Dermis blood vessel endothelial cell (primary cell): ENCODE measurements around the gene CHST5. TPM values are rescaled to one million over a fixed set of nuclear protein-coding genes. Genes with fewer than 3 reads are reported as not detected.

Experiments used
- DNase-seq: peaks from one replicate; pipeline ENCODE4 v3.0.0; 2010
- total RNA-seq: library from RNA; depleted of rRNA; stranded (reverse); fragments of >200 nt; gene quantifications from 2 replicates; pipeline ENCODE4 v1.2.3, GENCODE V29; 2014

Gene CHST5
- total RNA-seq, result not detected in 2 replicates

GRCh38 chr16:75535901-75536300 is at the start of gene CHST5:
Gene CHST5 (minus strand): TSS chr16:75536108. CDS start chr16:75530384, 5,724 bp downstream.
- no peak for DNase-seq

GRCh38 chr16:75584108-75584507 is 48.2 kb upstream of the CHST5 start:
- no peak for DNase-seq

DNA sequence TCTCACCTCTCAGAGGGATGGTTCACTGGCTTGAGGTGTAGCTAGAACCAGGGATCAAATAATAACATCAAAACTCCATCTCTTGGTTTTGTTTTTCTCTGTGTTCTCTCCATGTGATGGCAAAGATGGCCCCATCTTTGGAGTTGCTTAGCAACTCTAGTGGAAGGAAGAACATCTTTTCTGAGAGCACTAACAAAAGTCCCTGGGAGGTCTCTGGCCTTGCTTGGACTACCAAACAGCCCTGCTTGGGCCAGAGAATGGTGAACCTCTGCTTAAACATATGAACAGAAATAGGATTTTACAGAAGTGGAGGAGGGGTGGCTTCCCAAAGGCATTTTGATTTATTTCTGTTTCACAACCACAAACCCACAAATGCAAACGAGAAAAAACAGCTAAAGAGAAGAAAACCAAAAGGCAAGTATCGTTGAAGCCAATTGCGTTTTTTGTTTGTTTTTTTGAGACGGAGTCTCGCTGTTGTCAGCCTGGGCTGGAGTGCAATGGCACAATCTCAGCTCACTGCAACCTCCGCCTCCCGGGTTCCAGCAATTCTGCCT is 43.5 kb upstream of the CHST5 start:
- DNase-seq, result no peak

GRCh38 chr16:75578725-75579124 is 42.8 kb upstream of the CHST5 start:
- DNase-seq, result no peak

DNA sequence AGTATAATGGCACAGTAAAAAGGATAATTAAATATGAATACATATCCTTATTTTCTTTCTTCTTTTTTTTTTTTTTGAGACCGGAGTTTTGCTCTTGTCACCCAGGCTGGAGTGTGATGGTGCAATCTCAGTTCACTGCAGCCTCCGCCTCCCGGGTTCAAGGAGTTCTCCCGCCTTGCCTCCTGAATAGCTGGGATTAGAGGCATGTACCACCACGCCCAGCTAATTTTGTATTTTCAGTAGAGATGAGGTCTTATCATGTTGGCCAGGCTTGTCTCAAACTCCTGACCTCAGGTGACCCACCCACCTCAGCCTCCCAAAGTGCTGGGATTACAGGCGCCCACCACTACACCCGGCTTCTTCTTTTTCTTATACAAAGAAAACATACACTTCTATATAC is 42.3 kb upstream of the CHST5 start:
- DNase-seq, result no peak

GRCh38 chr16:75576384-75576811 is 40.5 kb upstream of the CHST5 start:
- no peak for DNase-seq

- no peak for DNase-seq
Measured at GRCh38 chr16:75575958-75576357, 40.0 kb upstream of the CHST5 start.

GRCh38 chr16:75573955-75574354 is 38.0 kb upstream of the CHST5 start:
- DNase-seq, result no peak

GRCh38 chr16:75572864-75573542 is 37.1 kb upstream of the CHST5 start:
- DNase-seq, result no peak

DNA sequence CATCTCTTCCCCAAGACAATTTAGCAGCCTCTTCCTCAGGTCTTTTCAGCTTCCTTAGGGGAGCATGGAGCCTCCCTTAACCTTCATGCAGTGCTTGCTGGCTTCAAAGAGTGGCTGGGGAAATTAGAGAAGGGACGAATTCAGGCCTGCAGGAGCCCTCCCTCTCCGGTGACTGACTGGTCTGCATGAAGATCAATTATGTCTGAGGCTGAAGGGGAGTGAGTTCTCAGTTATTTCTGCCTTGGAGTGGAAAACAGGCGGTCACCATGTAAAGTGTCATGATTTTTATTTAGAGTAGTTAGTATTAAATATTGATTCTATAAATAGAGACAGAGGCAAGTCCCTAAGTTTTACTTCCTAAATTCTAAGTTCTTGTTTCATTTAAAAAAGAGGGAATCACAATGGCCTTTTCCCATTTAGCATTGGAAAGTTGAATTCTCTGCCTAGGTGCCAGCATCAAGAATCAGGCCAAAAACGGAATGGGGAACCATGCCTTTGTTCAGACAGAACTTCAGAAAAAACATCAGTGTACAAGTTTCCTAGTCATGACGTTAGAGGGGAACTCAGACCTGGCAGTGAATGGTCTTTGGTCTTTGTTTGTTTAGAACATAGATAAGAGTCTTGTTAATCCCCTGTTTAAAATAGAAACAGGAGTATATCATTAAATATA is 34.6 kb upstream of the CHST5 start:
- DNase-seq, result no peak

DNA sequence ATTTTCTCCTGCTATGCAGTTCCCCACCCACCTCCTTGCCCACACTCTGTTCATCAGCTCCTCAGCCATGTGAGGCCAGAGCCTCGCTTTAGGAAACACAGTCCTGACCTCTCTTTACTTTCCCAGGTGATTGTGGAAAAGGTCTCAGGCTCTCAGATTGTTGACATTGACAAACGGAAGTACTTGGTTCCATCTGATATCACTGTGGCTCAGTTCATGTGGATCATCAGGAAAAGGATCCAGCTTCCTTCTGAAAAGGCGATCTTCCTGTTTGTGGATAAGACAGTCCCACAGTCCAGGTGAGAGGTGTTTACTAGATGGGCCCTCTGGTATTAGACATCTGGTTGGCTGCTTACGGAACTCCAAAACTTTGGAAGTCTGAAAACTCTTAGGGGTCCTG is 32.0 kb upstream of the CHST5 start:
- no peak for DNase-seq

GRCh38 chr16:75566758-75567255 is 30.9 kb upstream of the CHST5 start:
- DNase-seq, result peak; percentile 31

- peak; percentile 88 for DNase-seq
Measured at GRCh38 chr16:75566040-75566757, 30.3 kb upstream of the CHST5 start, which contains the start of gene GABARAPL2. Gene GABARAPL2 (plus strand): TSS chr16:75566379. CDS start chr16:75566487, 108 bp downstream.

- DNase-seq, result no peak
Measured at GRCh38 chr16:75565640-75566039, 29.7 kb upstream of the CHST5 start.

- no peak for DNase-seq
Measured at GRCh38 chr16:75559564-75560372, 23.9 kb upstream of the CHST5 start.

- no peak for DNase-seq
Measured at GRCh38 chr16:75558846-75559401, 23.0 kb upstream of the CHST5 start.

GRCh38 chr16:75556431-75556950 is 20.6 kb upstream of the CHST5 start:
- DNase-seq, result no peak

DNA sequence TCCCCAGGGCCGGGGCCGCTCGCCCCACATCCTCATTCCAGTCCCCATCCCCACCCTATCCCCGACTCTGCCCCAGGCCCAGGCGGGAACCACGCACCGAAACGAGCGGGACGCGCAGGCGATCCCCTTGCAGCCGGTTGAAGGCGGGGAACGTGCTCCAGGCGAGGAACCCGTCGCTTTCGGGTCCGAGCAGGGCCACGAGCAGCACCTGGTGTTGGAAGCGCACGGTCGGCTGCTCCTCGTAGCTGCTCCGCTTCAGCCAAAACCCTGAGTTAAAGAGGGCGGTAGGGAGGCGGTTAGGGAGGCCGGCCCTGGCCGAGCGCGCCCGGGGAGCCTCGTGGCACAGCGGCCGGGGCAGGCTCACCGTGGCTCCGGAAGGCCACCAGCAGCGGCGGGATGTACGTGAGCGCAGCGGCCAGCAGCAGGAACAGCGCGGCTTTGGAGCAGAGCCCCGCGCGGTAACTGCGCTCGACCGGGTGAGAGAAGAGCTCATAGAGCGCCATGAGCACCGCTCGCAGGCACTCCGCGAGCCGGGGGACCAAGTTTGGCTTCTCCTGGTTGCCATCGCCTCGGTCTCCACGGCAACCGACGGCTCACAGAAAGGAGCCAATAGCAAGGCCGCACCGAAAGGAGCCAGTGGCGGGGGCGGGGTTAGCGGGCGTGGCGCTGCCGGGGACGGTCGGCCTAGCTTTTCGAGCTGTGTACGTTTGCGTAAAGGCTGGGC is 20.0 kb upstream of the CHST5 start, which contains the start of gene TMEM231:
Gene TMEM231, minus strand, starts transcription at position 546 of the 724 bp plus-strand sequence. Its CDS starts 43 bp downstream, at position 503.
- peak; percentile 94 for DNase-seq

DNA sequence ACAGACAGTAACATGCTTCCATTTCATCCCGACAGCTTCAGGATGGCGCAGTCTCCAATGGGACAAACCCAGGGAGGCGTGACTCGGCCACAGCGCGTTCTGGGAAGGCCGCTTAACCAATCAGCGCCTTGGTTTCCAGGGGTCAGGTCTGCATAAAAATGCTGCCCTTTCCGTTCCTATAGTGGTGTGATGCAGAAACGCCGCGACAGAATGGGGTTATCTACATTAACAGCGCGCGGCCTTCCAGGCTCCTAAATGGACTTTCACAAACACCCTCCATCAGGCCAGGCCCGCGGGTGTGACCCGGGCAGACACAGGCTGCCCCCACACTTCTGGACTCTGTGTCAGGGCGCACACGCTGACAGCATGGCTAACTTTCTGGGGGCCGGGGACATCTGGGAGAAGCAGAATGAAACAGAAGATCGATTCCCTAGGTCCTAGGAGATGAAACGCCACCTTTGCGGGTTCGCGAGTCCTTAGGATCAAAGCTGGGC is 19.4 kb upstream of the CHST5 start:
- DNase-seq, result peak; percentile 96

- peak; percentile 82 for DNase-seq
Measured at GRCh38 chr16:75552951-75553350, 17.0 kb upstream of the CHST5 start.
